Measurements from ENCODE around the gene BTBD2. TPM values are rescaled to one million over a fixed set of nuclear protein-coding genes. Genes with fewer than 3 reads are reported as not detected.

BTBD2 gene
- total and polyA plus RNA-seq, 2 of the 13 experiments (the other 11 are each of a cell fraction or from before 2014, with no cell fraction given): 28.1 to 45.3 TPM

DNA sequence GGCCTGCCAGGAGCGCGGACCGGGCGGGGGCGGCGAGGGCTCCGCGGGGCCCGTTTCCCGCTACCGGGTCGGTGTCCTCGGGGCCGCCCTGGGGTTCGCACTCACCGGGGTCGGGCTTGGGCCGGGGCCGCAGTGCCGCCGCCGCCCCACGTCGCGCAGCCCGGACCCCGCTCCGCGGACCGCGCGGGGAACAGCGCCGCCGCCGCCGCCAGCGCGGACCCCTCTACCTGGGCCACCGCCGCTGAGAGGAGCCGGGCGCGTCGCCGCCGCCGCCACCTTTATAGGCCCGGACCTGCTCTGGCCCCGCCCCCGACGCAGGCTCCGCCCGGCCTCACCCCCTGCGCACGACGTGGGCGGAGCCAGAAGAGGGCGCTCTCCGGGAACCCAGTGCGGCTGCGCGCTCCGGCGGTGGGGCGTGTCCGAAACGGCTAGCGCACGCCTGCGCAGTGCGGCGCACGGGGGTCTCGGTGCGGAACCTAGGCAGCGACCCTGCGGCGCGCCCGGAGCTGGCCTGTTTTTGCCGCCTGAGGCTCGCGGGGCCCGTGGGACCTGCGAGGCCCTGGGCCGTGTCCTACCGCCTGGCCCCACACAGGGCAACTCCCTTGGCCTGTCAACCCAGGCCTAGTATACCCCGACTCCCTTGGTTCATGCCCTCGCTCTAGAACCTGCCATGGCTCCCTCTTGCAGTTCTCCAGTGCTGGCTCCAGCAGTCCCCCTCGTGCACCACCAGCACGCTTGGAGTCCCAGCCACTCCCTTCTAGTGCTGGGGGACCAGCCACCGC, 35.7 kb upstream of the BTBD2 start, which contains the start of gene MKNK2 (continued):
- TF ChIP-seq, protein P1, sequence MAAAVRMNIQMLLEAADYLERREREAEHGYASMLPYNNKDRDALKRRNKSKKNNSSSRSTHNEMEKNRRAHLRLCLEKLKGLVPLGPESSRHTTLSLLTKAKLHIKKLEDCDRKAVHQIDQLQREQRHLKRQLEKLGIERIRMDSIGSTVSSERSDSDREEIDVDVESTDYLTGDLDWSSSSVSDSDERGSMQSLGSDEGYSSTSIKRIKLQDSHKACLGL (CRISPR knock-in tag; IDR thresholded peaks at IDR 0.05): peak; percentile 77; the same call in 1 of the 2 replicates
- TF ChIP-seq TEAD3 (CRISPR knock-in tag; optimal IDR thresholded peaks at IDR 0.05; ENCODE audit: borderline replicate concordance): peak; percentile 13
- peak; percentile 72; the same call in 1 of the 2 replicates for TF ChIP-seq ARHGAP35 (CRISPR knock-in tag; IDR thresholded peaks at IDR 0.05; ENCODE audit: borderline replicate concordance)
- TF ChIP-seq SOX13 (IDR thresholded peaks at IDR 0.05): no peak
- 0 out of 4 replicates have a peak, but pooled peaks of 1 of the 2 experiments have one; percentile 81 for TF ChIP-seq SOX13 (CRISPR knock-in tag; conservative IDR thresholded peaks at IDR 0.05 in 1 of 2, IDR thresholded peaks at IDR 0.05 in 1 of 2)
- TF ChIP-seq, protein P2, sequence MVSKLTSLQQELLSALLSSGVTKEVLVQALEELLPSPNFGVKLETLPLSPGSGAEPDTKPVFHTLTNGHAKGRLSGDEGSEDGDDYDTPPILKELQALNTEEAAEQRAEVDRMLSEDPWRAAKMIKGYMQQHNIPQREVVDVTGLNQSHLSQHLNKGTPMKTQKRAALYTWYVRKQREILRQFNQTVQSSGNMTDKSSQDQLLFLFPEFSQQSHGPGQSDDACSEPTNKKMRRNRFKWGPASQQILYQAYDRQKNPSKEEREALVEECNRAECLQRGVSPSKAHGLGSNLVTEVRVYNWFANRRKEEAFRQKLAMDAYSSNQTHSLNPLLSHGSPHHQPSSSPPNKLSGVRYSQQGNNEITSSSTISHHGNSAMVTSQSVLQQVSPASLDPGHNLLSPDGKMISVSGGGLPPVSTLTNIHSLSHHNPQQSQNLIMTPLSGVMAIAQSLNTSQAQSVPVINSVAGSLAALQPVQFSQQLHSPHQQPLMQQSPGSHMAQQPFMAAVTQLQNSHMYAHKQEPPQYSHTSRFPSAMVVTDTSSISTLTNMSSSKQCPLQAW (CRISPR knock-in tag; IDR thresholded peaks at IDR 0.05): peak; percentile 72; the same call in 1 of the 2 replicates
- TF ChIP-seq MEIS1 (CRISPR knock-in tag; IDR thresholded peaks at IDR 0.05; ENCODE audit: borderline replicate concordance): no peak; the same call in 1 of the 2 replicates
- peak; percentile 89; the same call in 1 of the 2 replicates for TF ChIP-seq ZSCAN21 (CRISPR knock-in tag; IDR thresholded peaks at IDR 0.05; ENCODE audit: borderline replicate concordance)
- 0 out of 2 replicates have a peak, but pooled peaks have one; percentile 71 for TF ChIP-seq ZFYVE20 (CRISPR knock-in tag; IDR thresholded peaks at IDR 0.05; ENCODE audit: borderline replicate concordance, low read depth)
- TF ChIP-seq, protein P3, sequence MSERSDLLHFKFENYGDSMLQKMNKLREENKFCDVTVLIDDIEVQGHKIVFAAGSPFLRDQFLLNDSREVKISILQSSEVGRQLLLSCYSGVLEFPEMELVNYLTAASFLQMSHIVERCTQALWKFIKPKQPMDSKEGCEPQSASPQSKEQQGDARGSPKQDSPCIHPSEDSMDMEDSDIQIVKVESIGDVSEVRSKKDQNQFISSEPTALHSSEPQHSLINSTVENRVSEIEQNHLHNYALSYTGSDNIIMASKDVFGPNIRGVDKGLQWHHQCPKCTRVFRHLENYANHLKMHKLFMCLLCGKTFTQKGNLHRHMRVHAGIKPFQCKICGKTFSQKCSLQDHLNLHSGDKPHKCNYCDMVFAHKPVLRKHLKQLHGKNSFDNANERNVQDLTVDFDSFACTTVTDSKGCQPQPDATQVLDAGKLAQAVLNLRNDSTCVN (CRISPR knock-in tag; IDR thresholded peaks at IDR 0.05; ENCODE audit: borderline replicate concordance): peak; percentile 62; the same call in 1 of the 2 replicates
- peak; percentile 70; the same call in 1 of the 2 replicates for TF ChIP-seq ZNF747 (CRISPR knock-in tag; IDR thresholded peaks at IDR 0.05; ENCODE audit: borderline replicate concordance)
- peak; percentile 93; the same call in 1 of the 2 replicates for TF ChIP-seq ZBTB42 (CRISPR knock-in tag; IDR thresholded peaks at IDR 0.05)
- TF ChIP-seq CENPT (CRISPR knock-in tag; IDR thresholded peaks at IDR 0.05; ENCODE audit: low read depth): peak; percentile 79; the same call in 1 of the 2 replicates
- 0 out of 2 replicates have a peak, but pooled peaks have one; percentile 23 for TF ChIP-seq ZBTB38 (CRISPR knock-in tag; IDR thresholded peaks at IDR 0.05)
- peak; percentile 82 for TF ChIP-seq ZNF788 (CRISPR knock-in tag; IDR thresholded peaks at IDR 0.05; ENCODE audit: borderline replicate concordance)
- TF ChIP-seq POLR2G (IDR thresholded peaks at IDR 0.05; ENCODE audit: low read depth, low read length): peak; percentile 99
- peak; percentile 68 for TF ChIP-seq ZNF441 (CRISPR knock-in tag; IDR thresholded peaks at IDR 0.05; ENCODE audit: borderline replicate concordance)
- peak; percentile 100 for TF ChIP-seq ZMYM3 (CRISPR knock-in tag; IDR thresholded peaks at IDR 0.05)
- 0 out of 2 replicates have a peak, but pooled peaks have one; percentile 11 for TF ChIP-seq ETV6 (CRISPR knock-in tag; conservative IDR thresholded peaks at IDR 0.05)
- no peak for TF ChIP-seq ZNF160 (CRISPR knock-in tag; IDR thresholded peaks at IDR 0.05)
- peak; percentile 71; the same call in 1 of the 2 replicates for TF ChIP-seq ZBTB20 (CRISPR knock-in tag; IDR thresholded peaks at IDR 0.05; ENCODE audit: borderline replicate concordance, low read depth)
- no peak for TF ChIP-seq CREM (IDR thresholded peaks at IDR 0.05)
- 0 out of 2 replicates have a peak, but pooled peaks have one; percentile 46 for TF ChIP-seq CREM (CRISPR knock-in tag; IDR thresholded peaks at IDR 0.05)

All from HepG2 (cell line).